Activated naive CD8-positive, alpha-beta T cell treated with anti-CD3 and anti-CD28 coated beads, Interleukin-2, amount 50 U/mL, for 16 hours (primary cell): ENCODE results near the gene CAAP1.
"Not testable (repeated sequence)": the region's sequence is repeated elsewhere in the genome, so short reads cannot be mapped to it uniquely, and the experiment has no call there.

Source experiments
- DNase-seq: peaks from one replicate; pipeline ENCODE4 v3.0.0-alpha.2; 2020; ENCODE audit warnings: low read depth, low spot score

Gene CAAP1

GRCh38 chr9:26892251-26893029, at the start of gene CAAP1:
Gene CAAP1 (minus strand): TSS chr9:26892802. CDS start chr9:26892715, 87 bp downstream.
- peak; percentile 87 for DNase-seq

GRCh38 chr9:26940779-26941178, 48.2 kb upstream of the CAAP1 start:
- no peak for DNase-seq

GRCh38 chr9:26939955-26940711, 47.5 kb upstream of the CAAP1 start:
- DNase-seq, result no peak

- DNase-seq, result no peak
These were observed 45.3 kb upstream of the CAAP1 start for GRCh38 chr9:26937816-26938371.

GRCh38 chr9:26935847-26936246, 43.2 kb upstream of the CAAP1 start:
- no peak for DNase-seq

- no peak for DNase-seq
These were observed 36.4 kb upstream of the CAAP1 start for GRCh38 chr9:26928902-26929495.

GRCh38 chr9:26925609-26926008, 33.0 kb upstream of the CAAP1 start:
- no peak for DNase-seq

- no peak for DNase-seq
These were observed 27.1 kb upstream of the CAAP1 start for GRCh38 chr9:26919698-26920097.

GRCh38 chr9:26913138-26913668, 20.6 kb upstream of the CAAP1 start:
- no peak for DNase-seq

- DNase-seq, result no peak
These were observed 12.1 kb upstream of the CAAP1 start for GRCh38 chr9:26904671-26905070.

GRCh38 chr9:26904070-26904469, 11.5 kb upstream of the CAAP1 start:
- DNase-seq, result no peak

GRCh38 chr9:26893030-26893676, 551 bp upstream of the CAAP1 start:
- no peak for DNase-seq

- DNase-seq, result no peak
These were observed 876 bp downstream of the CAAP1 start for GRCh38 chr9:26891726-26892125.

GRCh38 chr9:26888271-26888670, 4.3 kb downstream of the CAAP1 start:
- DNase-seq, result no peak

- no peak for DNase-seq
These were observed 10.4 kb downstream of the CAAP1 start for GRCh38 chr9:26882154-26882553.

- DNase-seq, result no peak
These were observed 12.3 kb downstream of the CAAP1 start for GRCh38 chr9:26880262-26880661.

- not testable (repeated sequence) for DNase-seq
These were observed 17.4 kb downstream of the CAAP1 start for GRCh38 chr9:26875155-26875554.

GRCh38 chr9:26870292-26870691, 22.3 kb downstream of the CAAP1 start:
- no peak for DNase-seq

GRCh38 chr9:26863074-26863473, 29.5 kb downstream of the CAAP1 start:
- no peak for DNase-seq

GRCh38 chr9:26856413-26857032, 36.1 kb downstream of the CAAP1 start:
- DNase-seq, result no peak

- DNase-seq, result no peak
These were observed 41.6 kb downstream of the CAAP1 start for GRCh38 chr9:26850995-26851394.
